GM18526 (cell line): ENCODE results near the gene EFCAB14.

Experiments
- POLR2A ChIP-seq: IDR thresholded peaks from 3 replicates; pipeline ENCODE4 v1.6.1; 2011; ENCODE audit not compliant: insufficient read length; ENCODE audit errors: extremely low read depth

The EFCAB14 gene

DNA sequence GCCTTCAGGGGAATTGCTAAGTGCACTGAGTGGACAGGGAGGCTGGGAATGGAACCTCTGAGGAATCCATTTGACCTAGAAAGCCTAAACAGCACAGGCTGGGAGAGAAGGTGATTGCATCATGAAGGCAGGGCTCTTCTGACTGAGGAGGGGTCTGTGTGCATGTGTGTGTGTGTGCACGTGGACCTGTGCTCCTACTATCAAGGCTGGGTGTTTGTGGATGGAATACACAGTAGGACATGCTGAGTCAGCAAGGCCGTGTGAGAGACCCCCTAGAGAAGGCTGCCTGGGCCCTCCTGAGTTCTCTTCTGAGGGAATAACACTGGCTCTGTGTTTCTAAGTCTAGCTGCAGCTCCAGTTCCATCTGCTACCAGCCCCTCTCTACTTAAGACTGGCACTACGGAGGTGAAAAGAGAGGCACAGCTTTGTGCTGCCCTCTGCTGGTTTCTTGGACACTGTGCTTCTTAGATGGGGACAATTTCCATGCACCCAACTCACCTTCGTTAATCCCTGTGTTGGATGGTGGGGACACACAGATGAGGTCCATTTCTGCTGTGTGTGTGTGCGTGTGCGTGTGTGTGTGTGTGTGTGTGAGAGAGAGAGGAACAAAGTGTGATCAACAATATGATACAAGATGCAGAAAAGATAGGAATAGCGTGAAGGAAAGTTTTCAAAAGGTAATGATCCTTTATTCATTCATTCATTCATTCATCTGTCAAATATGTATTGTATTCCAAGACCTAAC, 6.2 kb upstream of the EFCAB14 start:
- TF ChIP-seq POLR2A = no peak

DNA sequence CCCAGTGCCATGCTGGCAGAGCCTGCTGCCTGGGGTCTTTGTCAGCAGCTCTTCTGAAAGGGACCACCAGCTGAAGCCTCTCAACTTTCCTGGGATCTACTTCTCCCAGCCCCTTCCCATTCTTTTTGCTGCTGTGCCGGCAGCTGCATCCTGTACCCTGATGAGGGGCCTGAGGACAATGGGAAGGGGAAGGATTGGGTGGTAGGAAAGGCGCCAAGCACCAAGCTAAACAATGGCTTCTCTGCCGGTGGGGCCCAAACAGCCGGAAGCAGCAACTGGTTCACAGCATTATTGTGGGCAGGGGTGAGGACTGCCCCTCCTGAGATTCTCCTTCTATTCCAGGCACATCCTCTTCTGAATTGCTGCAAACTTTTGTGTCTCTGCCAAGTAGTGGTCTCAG, 5.0 kb upstream of the EFCAB14 start:
- TF ChIP-seq POLR2A = no peak

DNA sequence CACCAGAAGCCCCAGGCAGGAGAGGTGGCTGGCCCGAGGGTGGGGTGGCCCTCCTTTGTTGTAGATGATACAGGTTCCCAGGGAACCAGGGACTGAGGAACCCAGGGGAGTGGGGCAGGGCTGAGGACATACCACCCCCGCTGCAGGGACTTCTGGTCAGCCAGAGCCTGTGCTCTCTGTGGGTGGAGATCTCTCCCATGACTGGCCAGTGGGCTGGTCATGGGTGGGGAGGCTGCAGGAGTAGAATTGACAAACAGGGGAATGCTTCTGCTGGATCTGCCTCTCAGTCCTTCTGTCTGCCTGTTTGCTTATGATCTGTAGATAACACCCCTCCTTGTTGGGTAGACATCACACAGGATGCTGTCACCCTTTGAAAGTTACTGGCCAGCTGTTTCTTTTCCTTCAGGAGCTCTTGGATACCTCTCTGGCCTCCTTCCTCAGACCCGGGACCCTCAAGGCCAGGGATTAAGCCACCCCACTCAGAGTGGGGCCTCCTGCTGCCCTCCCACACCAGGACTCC, 2.8 kb upstream of the EFCAB14 start:
- no peak for TF ChIP-seq POLR2A

DNA sequence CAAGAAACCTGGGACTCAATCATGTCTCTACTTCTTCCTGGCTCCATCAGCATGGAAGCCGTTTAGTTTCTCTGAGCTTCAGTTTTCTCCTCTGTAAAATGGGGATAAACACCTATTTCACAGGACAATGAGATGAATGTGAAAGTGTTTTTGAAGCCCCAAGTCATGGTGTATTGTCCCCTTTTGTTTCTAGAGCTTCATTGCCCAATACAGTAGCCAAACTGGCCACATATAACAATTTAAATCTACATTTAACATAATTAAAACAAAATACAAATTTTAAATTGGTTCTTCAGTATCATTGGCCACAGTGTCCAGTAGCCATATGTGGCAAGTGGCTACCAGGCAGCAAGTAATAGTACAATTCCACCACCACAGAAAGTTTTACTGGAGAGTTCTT, 2.3 kb upstream of the EFCAB14 start:
- no peak for TF ChIP-seq POLR2A

DNA sequence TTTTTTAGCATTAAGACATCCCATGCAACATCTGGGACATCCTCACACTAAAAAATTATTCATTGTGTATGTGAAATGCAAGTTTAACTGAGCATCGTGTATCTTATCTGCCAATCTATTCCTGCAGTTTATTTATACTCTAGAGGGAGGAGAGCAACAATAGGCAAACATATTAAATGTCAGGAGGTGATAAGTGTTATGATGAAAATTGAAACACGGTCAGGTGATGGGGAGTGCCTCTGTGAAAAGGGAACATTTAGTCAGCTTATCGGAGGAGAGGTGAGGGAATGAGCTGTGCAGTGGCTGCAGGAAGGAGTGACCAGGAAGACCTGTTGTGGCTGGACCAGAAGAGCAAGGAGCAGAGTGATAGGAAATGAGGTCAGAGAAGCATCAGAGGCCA, 775 bp upstream of the EFCAB14 start:
- no peak for TF ChIP-seq POLR2A

DNA sequence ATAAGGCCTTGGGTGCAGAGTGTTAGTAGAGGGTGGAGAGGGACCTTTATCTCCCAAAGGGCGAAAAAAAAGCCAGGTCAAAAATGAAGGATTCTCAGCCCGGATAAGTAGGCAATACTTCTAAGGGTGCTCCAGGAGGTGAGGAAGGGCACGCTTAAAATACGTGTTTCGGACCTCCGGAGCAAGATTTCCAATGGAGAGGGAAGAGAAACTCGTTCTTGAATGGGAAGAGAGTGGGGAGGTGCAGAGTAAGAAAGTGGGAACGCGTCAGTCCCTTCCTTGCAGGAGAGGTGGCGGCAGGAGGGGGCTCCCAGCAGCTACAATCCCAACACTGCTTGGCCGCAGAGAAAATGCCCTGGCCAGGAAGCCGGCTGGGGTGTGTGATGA, 581 bp downstream of the EFCAB14 start:
- no peak for TF ChIP-seq POLR2A

DNA sequence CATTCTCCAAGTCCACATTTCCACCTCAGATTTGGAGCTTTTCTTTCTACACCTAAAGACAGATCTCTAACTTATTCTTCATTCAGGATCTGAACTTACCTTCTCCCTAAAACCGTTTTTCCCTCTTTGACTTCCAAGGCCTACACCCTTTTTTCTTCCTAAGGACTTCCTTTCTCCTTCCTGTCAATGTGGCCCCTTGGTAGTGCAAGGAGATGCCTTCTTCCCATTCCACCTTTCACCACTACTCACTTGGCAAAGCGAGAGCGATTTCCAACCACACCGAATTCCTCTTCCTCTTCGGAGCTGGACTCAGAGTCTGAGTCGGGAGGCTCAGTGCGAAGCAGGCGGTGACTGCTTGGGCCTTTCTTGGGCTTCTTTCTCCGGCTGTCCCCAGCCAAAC, 1.3 kb downstream of the EFCAB14 start:
- no peak for TF ChIP-seq POLR2A

DNA sequence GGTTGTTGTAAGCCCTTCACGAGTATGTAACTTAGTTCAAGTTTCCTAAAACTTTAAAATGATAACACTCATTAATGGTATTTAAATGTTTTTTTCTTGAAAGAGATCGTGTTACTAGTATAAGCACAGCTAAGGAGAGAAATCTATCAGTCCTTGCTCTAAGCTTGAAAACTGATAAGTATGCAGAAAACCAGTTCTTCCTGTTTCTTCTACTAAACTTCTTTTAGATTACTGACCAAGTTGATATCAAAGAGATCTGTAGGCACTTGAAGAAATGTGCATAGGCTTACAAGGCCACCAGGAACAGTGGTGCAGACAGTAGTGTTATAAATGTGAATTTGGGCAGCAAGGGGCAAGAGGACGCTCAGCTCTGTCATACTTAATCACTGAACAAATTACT, 3.9 kb downstream of the EFCAB14 start:
- TF ChIP-seq POLR2A = no peak

DNA sequence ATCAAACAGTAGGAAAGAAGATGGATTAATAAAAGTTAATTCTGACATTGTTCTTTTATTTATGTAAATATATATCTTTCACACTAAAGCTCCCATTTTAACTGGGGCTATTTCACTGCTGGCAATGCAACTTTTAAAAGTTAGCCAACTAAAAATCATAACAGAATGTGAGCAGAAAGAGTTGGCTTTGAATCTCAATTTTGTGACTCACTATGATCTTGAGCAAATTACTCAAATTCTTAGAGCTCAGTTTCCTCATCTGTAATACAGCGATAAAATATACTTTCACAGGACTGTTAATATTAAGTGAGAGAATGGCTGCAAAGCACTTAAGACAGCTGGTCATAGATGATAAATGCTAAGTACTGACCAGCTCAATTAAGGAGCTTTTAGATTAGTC, 10.8 kb downstream of the EFCAB14 start:
- no peak for TF ChIP-seq POLR2A

DNA sequence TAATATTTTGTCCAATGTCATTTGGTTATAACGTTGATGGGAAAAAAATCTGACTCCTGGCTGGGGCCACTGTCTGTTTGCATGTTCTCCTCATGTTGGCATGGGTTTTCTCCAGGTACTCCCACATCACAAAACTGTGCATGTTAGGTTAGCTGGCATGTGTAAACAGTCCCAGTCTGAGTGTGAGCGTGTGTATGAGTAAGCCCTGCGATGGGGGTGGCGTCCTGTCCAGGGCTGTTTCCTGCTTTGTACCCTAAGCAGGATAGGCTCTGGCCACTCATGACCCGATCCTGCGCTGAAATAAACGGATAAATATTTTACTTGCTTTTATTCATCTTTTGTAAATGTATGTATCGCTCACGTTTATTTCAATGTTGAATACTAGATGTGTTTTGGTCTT, 13.5 kb downstream of the EFCAB14 start:
- TF ChIP-seq POLR2A = no peak

GRCh38 chr1:46703927-46704641, 14.8 kb downstream of the EFCAB14 start:
- no peak for TF ChIP-seq POLR2A

DNA sequence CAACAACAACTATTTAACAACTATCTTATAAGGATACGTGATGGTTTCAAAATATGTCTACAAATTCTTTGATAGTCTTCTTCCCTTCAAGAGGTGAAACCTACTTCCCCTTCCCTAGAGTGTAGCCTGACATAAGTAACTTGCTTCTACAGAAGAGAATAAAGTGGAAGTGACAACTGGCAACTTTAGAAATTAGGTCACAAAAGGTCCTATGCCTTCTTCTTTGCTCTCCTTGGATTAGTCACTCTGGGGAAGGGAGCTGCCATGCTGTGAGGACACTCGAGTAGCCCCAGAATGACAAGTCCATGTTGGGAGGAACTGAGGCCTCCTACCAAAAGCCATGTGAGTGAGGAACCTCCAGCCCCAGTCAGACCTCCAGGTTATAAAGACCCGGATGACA, 19.2 kb downstream of the EFCAB14 start:
- TF ChIP-seq POLR2A = no peak

- no peak for TF ChIP-seq POLR2A
Measured at GRCh38 chr1:46697053-46697452, 21.9 kb downstream of the EFCAB14 start.

DNA sequence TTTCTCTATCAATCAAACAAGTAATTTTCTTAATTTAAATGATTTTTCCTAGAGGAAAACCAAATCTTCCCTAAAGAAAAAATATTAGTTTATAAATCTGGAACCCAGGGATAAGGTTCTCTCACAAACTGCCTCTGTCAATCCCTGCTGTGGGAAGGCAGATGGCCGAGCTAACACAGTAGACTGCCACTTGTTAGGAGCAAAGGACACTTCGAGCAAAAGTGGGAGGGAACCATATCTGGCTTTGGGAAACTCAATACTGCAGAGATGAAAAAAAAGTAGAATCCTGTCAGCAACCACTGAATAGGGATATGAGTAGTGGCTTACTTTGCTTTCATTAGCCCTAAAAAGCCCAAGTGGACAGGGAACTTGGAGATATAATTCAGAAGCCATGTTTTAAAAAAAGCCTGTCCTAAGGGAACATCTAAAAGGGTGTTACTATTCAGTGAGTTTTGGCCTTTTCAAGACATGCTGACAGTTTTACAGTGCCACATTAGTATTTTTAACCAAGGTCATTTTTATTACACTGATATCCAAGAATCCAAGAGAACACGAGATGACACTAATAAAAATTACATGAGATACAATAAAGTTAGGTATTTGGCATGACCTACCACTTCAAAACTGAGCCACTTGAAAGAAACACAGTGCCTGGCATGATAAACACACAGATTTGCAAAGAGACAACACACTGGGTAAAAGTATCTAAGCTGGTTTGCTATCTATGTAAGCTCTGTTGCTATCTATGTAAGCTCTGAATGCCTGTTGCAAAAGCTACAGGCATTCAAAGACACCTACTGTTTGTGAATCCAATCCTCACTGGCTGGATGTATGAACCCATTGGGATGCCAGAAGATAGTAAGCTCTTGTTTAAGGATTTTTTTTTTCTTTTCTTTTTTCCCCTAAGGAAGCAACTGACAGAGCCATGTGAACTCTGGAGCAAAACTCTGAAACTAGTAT, 25.8 kb downstream of the EFCAB14 start:
- no peak for TF ChIP-seq POLR2A

GRCh38 chr1:46691997-46692790, 26.7 kb downstream of the EFCAB14 start:
- no peak for TF ChIP-seq POLR2A
